ENCODE measurements around the gene CPEB1.

- TF ChIP-seq POLR2A (IDR thresholded peaks at IDR 0.05) (no peak), POLR2AphosphoS5 (IDR thresholded peaks at IDR 0.05; ENCODE audit: insufficient read depth in 1 of 2, low read depth in 1 of 2) (no peak), CTCF (IDR thresholded peaks at IDR 0.05) (no peak)
Observed at GRCh38 chr15:82599862-82600261, 47.3 kb downstream of the CPEB1 start.
